IMR-90 (cell line): ENCODE measurements around the gene C10orf71.

ENCODE experiments used
- POLR2A ChIP-seq: IDR thresholded peaks from 2 replicates; pipeline ENCODE4 v1.6.1; 2012; ENCODE audit warnings: mild to moderate bottlenecking, low read depth, low read length
- TF ChIP-seq, protein P1 (sequence below): conservative IDR thresholded peaks from 2 replicates; pipeline ENCODE4 v1.5.1; 2012; ENCODE audit warnings: mild to moderate bottlenecking, low read depth, low read length, improper control_type of control experiment

- TF ChIP-seq, protein P1, sequence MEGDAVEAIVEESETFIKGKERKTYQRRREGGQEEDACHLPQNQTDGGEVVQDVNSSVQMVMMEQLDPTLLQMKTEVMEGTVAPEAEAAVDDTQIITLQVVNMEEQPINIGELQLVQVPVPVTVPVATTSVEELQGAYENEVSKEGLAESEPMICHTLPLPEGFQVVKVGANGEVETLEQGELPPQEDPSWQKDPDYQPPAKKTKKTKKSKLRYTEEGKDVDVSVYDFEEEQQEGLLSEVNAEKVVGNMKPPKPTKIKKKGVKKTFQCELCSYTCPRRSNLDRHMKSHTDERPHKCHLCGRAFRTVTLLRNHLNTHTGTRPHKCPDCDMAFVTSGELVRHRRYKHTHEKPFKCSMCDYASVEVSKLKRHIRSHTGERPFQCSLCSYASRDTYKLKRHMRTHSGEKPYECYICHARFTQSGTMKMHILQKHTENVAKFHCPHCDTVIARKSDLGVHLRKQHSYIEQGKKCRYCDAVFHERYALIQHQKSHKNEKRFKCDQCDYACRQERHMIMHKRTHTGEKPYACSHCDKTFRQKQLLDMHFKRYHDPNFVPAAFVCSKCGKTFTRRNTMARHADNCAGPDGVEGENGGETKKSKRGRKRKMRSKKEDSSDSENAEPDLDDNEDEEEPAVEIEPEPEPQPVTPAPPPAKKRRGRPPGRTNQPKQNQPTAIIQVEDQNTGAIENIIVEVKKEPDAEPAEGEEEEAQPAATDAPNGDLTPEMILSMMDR = no peak
- no peak for TF ChIP-seq POLR2A
Measured at GRCh38 chr10:49325916-49326783, 27.2 kb downstream of the C10orf71 start.
